Measurements from ENCODE around the gene EYS.

EYS gene

GRCh38 chr6:64012351-64013001 is 1694.5 kb downstream of the EYS start:
- H3K27ac ChIP-seq = no peak overlapping the region
- TF ChIP-seq ZFX (IDR thresholded peaks at IDR 0.05) = no peak
- TF ChIP-seq, protein P1, sequence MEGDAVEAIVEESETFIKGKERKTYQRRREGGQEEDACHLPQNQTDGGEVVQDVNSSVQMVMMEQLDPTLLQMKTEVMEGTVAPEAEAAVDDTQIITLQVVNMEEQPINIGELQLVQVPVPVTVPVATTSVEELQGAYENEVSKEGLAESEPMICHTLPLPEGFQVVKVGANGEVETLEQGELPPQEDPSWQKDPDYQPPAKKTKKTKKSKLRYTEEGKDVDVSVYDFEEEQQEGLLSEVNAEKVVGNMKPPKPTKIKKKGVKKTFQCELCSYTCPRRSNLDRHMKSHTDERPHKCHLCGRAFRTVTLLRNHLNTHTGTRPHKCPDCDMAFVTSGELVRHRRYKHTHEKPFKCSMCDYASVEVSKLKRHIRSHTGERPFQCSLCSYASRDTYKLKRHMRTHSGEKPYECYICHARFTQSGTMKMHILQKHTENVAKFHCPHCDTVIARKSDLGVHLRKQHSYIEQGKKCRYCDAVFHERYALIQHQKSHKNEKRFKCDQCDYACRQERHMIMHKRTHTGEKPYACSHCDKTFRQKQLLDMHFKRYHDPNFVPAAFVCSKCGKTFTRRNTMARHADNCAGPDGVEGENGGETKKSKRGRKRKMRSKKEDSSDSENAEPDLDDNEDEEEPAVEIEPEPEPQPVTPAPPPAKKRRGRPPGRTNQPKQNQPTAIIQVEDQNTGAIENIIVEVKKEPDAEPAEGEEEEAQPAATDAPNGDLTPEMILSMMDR (conservative IDR thresholded peaks at IDR 0.05) = peak; percentile 82

DNA sequence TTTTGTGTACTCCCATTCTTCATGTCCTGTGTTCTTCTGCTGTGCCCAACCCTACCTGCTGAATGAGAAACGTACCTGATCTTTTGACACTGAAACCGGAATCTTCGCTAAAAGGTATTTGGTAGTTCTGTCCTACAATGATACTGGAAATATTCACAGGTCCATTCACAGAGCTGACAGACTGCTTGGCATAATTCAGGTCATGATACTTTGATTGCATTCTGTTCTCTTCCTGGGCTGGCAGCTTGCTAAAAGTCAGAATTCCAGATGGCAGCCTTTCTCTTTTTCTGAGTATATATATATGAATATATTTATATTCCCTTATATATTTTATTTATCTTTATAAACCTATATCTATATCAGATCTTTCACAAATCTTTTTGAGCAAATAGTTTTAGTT is 1696.4 kb downstream of the EYS start:
- TF ChIP-seq ZFX (IDR thresholded peaks at IDR 0.05) = no peak
- TF ChIP-seq, protein P1 (conservative IDR thresholded peaks at IDR 0.05) = no peak

DNA sequence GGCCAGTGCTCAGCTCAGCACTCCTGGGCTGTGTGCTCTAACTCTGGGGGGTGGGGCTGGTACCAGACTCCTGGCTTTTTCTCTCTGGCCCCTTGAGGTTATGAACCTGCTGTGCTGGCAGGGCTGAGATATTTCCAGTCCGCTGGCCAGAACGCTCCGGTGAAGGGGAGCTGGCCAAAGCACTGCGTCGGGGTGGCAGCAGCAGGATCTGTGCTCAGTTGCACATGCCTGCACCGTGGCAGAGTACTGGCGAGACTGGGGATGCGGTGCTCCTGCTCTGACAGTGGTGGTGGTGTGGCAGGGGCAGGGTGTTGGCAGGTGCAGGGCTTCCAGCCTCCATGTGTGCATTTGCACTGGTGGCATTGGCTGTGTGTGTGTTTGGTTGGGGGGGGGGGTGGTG is 1697.0 kb downstream of the EYS start:
- no peak overlapping the region for H3K27ac ChIP-seq
- TF ChIP-seq, protein P1 (conservative IDR thresholded peaks at IDR 0.05) = no peak
- TF ChIP-seq ZFX (IDR thresholded peaks at IDR 0.05) = no peak

More for the DNA sequence above, 1696.4 kb downstream of the EYS start:
- H3K27ac ChIP-seq = no peak overlapping the region

DNA sequence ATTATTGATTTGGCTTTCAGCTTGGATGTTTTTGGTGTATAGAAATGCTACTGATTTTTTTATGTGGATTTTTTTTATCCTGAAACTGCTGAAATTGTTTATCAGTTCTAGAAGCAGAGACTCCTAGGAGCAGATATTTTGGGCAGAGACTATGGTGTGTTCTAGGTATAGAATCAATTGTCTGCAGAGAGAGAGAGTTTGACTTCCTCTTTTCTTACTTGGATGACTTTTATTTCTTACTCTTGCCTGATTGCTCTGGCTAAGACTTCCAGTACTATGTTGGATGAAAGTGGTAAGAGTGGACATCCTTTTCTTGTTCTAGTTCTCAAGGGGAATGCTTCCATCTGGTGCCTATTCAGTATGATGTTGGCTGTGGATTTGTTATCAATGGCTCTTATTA is 1700.8 kb downstream of the EYS start:
- H3K27ac ChIP-seq = no peak overlapping the region
- no peak for TF ChIP-seq ZFX (IDR thresholded peaks at IDR 0.05)
- TF ChIP-seq, protein P1 (conservative IDR thresholded peaks at IDR 0.05) = no peak

DNA sequence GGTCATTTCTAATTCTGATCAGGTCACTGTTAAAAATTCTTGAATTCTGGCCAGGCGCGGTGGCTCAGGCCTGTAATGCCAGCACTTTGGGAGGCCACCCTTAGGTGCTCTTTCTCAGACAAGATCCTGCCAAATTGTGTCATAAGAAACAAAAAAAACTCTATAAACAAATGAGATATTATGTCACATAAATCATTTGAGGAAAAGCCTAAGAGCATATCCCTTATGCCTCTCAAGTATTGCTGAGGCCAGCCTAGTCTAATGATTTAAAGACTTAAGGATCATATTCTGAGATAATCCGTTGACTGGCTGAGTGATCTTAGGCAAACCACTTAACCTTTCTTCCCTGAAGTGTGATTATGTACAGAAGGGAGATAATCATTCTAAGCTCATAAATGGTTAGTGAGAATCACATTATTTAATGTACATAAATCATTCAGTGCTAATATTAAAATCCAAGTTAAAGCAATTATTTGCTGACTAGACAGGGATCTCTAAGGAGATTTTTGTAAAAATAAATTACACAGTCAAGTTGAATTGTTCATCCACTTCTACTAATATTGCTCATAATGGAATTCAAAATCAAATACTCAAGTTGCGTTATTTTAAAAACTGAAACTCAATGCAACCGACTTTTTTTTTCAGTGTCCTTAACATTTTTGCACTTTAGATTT is 1706.1 kb downstream of the EYS start:
- no peak overlapping the region for H3K27ac ChIP-seq
- no peak for TF ChIP-seq ZFX (IDR thresholded peaks at IDR 0.05)
- TF ChIP-seq, protein P1 (conservative IDR thresholded peaks at IDR 0.05) = no peak

DNA sequence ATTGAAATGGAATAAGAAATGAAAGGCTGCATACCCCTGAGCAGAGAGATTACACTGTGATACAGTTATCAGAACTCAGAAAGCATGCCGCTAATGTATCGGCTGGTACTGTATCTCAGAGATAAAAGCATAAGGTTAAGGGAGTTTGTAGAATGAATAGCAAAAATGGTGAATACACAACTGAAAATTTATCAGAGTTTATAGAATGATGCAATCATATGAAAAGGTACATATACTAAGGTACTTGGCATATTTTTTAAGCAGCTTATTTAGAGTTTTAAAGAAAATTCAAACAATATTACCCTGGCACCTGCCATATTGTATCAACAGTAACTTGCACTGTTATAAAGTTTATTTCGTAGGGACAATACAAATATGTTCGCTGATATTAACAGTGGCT is 1707.4 kb downstream of the EYS start:
- no peak for TF ChIP-seq ZFX (IDR thresholded peaks at IDR 0.05)
- TF ChIP-seq, protein P1 (conservative IDR thresholded peaks at IDR 0.05) = no peak
- H3K27ac ChIP-seq = no peak overlapping the region

DNA sequence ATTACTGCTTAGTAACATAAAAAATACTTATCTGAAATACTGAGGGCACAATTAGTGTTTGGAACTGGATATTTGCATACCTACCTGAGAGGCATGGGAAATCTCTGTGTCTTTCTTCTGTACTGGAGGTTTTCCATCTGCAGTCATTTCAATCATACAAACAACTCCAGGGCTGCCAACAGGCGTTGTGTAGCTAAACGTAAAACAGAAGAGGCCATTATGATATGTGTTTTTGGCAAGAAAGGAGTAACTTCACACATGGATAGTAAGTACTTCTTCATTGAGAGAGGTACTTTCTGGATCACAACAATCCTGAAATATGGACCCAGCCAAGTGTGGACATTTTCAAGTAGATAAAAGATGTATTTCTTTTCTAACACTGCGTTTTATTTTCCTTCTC is 1708.0 kb downstream of the EYS start:
- TF ChIP-seq, protein P1 (conservative IDR thresholded peaks at IDR 0.05) = no peak
- TF ChIP-seq ZFX (IDR thresholded peaks at IDR 0.05) = no peak
- no peak overlapping the region for H3K27ac ChIP-seq

Measured in C4-2B (cell line).